ENCODE measurements around the gene ADGRB3.

Gene ADGRB3

DNA sequence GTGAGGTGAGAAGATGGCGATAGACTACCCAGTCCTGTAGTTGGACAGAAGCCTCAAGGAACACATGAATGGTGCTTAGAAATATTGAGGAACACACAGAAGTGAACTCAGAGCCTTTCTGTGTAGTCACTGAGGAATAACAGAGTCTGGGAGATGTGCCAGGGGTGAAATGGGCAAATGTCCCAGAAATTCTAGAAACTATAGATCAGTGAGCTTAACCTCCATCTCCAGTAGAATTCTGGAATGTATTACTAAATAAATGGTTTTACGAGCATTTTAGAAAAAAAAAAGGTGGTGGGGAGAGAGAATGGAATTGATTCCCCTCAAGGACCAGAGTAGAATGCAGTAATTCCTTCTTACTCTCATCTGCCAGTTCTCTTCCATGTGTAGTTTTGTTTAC is 781.7 kb downstream of the ADGRB3 start:
- Histone ChIP-seq H3K36me3 (no peaks in the 10 kb centered on the region), H3K27ac (no peak overlapping the region), H3K27me3 (ENCODE audit: insufficient read depth, low read depth, severe bottlenecking) (no peaks in the 10 kb centered on the region), H3K9me3 (ENCODE audit: severe bottlenecking) (peaks cover 2% of the 10 kb centered on the region), H3K4me3 (ENCODE audit: low read depth, low read length) (no peak overlapping the region)
- TF ChIP-seq, protein P1, sequence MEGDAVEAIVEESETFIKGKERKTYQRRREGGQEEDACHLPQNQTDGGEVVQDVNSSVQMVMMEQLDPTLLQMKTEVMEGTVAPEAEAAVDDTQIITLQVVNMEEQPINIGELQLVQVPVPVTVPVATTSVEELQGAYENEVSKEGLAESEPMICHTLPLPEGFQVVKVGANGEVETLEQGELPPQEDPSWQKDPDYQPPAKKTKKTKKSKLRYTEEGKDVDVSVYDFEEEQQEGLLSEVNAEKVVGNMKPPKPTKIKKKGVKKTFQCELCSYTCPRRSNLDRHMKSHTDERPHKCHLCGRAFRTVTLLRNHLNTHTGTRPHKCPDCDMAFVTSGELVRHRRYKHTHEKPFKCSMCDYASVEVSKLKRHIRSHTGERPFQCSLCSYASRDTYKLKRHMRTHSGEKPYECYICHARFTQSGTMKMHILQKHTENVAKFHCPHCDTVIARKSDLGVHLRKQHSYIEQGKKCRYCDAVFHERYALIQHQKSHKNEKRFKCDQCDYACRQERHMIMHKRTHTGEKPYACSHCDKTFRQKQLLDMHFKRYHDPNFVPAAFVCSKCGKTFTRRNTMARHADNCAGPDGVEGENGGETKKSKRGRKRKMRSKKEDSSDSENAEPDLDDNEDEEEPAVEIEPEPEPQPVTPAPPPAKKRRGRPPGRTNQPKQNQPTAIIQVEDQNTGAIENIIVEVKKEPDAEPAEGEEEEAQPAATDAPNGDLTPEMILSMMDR (IDR thresholded peaks at IDR 0.05; ENCODE audit: low read depth, low read length), result no peak
- DNase-seq, result no peak

DNA sequence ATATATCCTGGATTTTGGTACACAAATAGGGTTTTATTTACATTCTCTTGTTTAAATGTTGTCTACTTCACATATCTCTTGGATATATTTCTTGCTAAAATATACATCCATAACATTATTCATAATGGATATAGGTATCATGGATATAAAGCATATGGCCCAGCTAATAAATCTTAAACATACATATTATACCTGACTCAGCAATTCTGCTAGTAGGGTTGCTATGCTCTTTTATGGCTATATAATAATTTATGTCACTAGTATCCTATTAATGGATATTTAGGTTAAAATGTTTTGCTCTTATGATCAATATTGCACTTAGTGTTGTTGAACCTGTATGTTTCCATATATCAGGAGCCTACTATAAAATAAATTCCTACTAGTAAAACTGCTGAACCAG is 786.2 kb downstream of the ADGRB3 start:
- H3K27ac ChIP-seq, result no peak overlapping the region
- no peaks in the 10 kb centered on the region for H3K36me3 ChIP-seq
- no peak for DNase-seq
- no peaks in the 10 kb centered on the region for H3K27me3 ChIP-seq (ENCODE audit: insufficient read depth, low read depth, severe bottlenecking)
- H3K4me3 ChIP-seq (ENCODE audit: low read depth, low read length), result no peak overlapping the region
- H3K9me3 ChIP-seq (ENCODE audit: severe bottlenecking), result no peaks in the 10 kb centered on the region
- TF ChIP-seq, protein P1 (IDR thresholded peaks at IDR 0.05; ENCODE audit: low read depth, low read length), result no peak

DNA sequence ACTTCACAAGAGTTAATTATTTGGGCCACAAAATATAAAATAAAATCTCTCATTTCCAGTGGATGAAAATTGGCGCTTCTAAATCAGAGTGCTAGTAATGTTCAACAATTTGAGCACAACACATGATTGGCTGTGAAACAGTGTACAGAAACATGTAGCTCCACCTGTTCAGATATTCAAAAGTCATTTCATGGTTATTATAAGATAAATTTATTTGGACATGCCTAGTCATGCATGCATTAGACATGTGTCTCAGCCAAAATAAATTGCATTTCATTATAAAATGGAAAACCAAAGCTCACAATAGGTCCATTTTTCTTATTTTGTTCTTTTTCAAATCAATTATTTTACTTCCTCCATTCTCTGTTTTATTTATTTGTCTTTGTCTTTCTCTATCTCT is 786.9 kb downstream of the ADGRB3 start:
- H3K4me3 ChIP-seq (ENCODE audit: low read depth, low read length), result no peak overlapping the region
- no peaks in the 10 kb centered on the region for H3K9me3 ChIP-seq (ENCODE audit: severe bottlenecking)
- no peaks in the 10 kb centered on the region for H3K36me3 ChIP-seq
- H3K27ac ChIP-seq, result no peak overlapping the region
- TF ChIP-seq, protein P1 (IDR thresholded peaks at IDR 0.05; ENCODE audit: low read depth, low read length), result no peak
- no peaks in the 10 kb centered on the region for H3K27me3 ChIP-seq (ENCODE audit: insufficient read depth, low read depth, severe bottlenecking)
- no peak for DNase-seq

DNA sequence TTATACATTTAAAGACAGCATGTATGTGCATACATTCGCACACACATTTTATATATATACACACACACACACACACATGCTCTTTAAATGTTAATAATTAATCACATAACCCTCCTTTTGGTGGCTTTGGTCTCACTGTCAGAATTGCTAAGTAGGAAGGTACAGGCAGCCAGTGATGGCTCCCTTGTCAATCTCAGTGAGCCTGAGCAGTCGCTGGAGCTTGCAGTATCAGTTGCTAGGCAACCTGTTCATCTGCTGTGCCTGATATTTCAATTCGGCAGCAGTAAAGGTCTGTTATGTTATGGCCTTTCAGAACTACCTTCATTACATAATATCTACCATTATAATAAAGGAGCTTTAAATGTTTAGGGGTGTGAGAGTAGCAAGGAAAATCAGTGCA is 787.4 kb downstream of the ADGRB3 start:
- no peaks in the 10 kb centered on the region for H3K27me3 ChIP-seq (ENCODE audit: insufficient read depth, low read depth, severe bottlenecking)
- no peak overlapping the region for H3K4me3 ChIP-seq (ENCODE audit: low read depth, low read length)
- DNase-seq, result peak; percentile 24
- no peaks in the 10 kb centered on the region for H3K36me3 ChIP-seq
- no peak overlapping the region for H3K27ac ChIP-seq
- H3K9me3 ChIP-seq (ENCODE audit: severe bottlenecking), result no peaks in the 10 kb centered on the region
- TF ChIP-seq, protein P1 (IDR thresholded peaks at IDR 0.05; ENCODE audit: low read depth, low read length), result no peak

DNA sequence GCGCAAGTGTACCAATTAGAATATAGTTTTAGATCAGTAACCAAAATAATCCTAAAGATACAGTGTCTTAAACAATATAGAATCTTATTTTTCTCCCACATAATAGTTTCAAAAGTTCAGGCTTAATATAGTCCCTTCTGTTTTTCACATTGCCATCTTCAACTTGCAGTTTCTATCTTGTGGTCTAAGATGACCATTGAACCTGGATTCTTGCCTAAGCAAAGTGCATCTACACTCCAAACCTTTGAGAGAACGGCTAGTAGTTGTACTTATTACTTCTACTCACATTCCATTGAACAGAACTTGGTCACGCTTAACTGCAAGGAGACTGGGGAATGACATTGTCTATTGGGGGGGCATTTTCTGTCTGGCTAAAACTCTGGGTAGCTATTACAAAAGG is 788.7 kb downstream of the ADGRB3 start:
- no peak for DNase-seq
- TF ChIP-seq, protein P1 (IDR thresholded peaks at IDR 0.05; ENCODE audit: low read depth, low read length), result no peak
- H3K4me3 ChIP-seq (ENCODE audit: low read depth, low read length), result no peak overlapping the region
- no peaks in the 10 kb centered on the region for H3K9me3 ChIP-seq (ENCODE audit: severe bottlenecking)
- no peaks in the 10 kb centered on the region for H3K36me3 ChIP-seq
- H3K27ac ChIP-seq, result no peak overlapping the region
- no peaks in the 10 kb centered on the region for H3K27me3 ChIP-seq (ENCODE audit: insufficient read depth, low read depth, severe bottlenecking)

DNA sequence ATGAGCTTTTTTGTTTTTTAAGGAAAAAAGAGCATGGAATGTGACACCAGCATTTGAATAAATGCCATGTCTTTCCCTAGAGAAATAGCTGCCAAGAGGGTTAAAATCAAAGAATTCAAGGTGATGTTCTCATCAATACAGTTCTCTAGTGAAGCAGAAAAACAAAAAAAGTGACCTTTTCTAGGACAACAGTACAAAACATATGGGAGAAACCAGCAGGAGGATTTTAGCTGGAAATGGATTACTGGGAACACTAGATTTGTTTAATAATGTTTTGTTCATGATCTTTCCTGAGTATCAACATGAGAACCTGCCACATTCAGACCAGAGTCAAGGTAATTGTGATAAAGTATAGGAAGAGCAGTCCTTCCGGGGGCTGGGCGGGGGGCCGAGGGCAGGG is 789.5 kb downstream of the ADGRB3 start:
- TF ChIP-seq, protein P1 (IDR thresholded peaks at IDR 0.05; ENCODE audit: low read depth, low read length), result no peak
- Histone ChIP-seq H3K27ac (no peak overlapping the region), H3K9me3 (ENCODE audit: severe bottlenecking) (no peaks in the 10 kb centered on the region), H3K4me3 (ENCODE audit: low read depth, low read length) (no peak overlapping the region), H3K27me3 (ENCODE audit: insufficient read depth, low read depth, severe bottlenecking) (no peaks in the 10 kb centered on the region), H3K36me3 (no peaks in the 10 kb centered on the region)
- DNase-seq, result no peak
